Dendritic cell treated with granulocyte-macrophage colony-stimulating factor and Interleukin-4, amounts not matched to agents 40 ng/mL and 50 ng/mL, for 4 days (primary cell): ENCODE results near the gene CMIP.

Experiments used
- H3K27ac Mint-ChIP-seq: one replicate; pipeline ENCODE4 v1.8.0; 2022; ENCODE audit warnings: mild to moderate bottlenecking, mixed read lengths
- H3K27me3 Mint-ChIP-seq: one replicate; pipeline ENCODE4 v1.8.0; 2022; ENCODE audit warnings: mild to moderate bottlenecking, mixed read lengths
- H3K36me3 Mint-ChIP-seq: one replicate; pipeline ENCODE4 v1.8.0; 2022; ENCODE audit warnings: low read depth, mixed read lengths
- H3K4me1 Mint-ChIP-seq: one replicate; pipeline ENCODE4 v1.8.0; 2022; ENCODE audit warnings: low read depth, mixed read lengths
- H3K4me3 Mint-ChIP-seq: one replicate; pipeline ENCODE4 v1.8.0; 2022; ENCODE audit warnings: mild to moderate bottlenecking, moderate library complexity, mixed read lengths
- H3K9me3 Mint-ChIP-seq: one replicate; pipeline ENCODE4 v1.8.0; 2022; ENCODE audit warnings: mixed read lengths
- intact Hi-C: fragments of 100-400 bp; cut with micrococcal nuclease; formaldehyde crosslinking; loops from one replicate; pipeline ENCODE4 v1.15.0; 2022

The CMIP gene

GRCh38 chr16:81537721-81538561, 93.3 kb downstream of the CMIP start:
- Mint-ChIP-seq H3K36me3 (peaks cover 50% of the 10 kb centered on the region), H3K4me3 (no peak overlapping the region), H3K9me3 (no peaks in the 10 kb centered on the region), H3K4me1 (peaks cover 78% of the 10 kb centered on the region), H3K27ac (no peak overlapping the region), H3K27me3 (no peaks in the 10 kb centered on the region)
- intact Hi-C loops = no loop called here

DNA sequence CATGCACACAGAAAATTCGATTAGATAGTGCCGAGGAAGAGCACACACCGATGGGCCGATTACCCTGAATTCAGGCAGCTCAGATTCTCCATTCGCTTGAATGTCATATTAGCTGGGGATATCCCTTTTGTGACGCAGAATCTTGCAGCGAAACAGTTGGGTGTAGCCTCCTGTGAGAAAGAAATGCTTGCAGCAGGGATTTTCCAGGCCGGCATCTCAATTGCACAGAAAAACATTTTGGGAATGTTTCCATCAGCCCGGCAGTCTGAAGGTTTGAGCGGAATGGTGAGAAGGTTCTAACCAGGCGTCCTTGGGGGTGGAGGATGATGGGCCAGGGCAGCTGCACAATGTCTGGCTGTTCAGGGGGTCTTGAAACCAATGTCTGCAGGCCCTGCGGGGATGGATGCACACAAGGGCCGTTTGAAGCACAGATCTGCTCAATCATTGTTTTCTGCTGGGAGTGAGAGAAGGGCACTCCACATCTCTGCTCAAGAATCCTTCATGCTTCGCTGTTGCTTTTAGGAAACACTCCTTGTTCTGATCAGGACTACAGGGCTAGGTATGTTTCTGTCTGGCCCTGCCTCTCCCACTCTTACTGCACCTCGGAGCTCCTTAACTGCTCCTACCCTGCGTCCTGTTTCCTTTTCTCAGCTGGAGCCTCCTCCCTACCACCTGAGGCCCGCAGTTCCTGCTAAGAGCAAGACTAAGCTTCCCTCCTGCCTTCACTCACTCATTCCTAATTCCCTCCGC, 94.6 kb downstream of the CMIP start:
- peaks cover 80% of the 10 kb centered on the region for H3K4me1 Mint-ChIP-seq
- peaks cover 52% of the 10 kb centered on the region for H3K36me3 Mint-ChIP-seq
- no peak overlapping the region for H3K4me3 Mint-ChIP-seq
- no peaks in the 10 kb centered on the region for H3K9me3 Mint-ChIP-seq
- no peaks in the 10 kb centered on the region for H3K27me3 Mint-ChIP-seq
- intact Hi-C loops = no loop called here
- no peak overlapping the region for H3K27ac Mint-ChIP-seq

GRCh38 chr16:81539759-81540472, 95.3 kb downstream of the CMIP start:
- peaks cover 52% of the 10 kb centered on the region for H3K36me3 Mint-ChIP-seq
- intact Hi-C loops = no loop called here
- H3K9me3 Mint-ChIP-seq = no peaks in the 10 kb centered on the region
- H3K4me3 Mint-ChIP-seq = no peak overlapping the region
- peaks cover 80% of the 10 kb centered on the region for H3K4me1 Mint-ChIP-seq
- H3K27ac Mint-ChIP-seq = no peak overlapping the region
- H3K27me3 Mint-ChIP-seq = no peaks in the 10 kb centered on the region

GRCh38 chr16:81541314-81541713, 96.7 kb downstream of the CMIP start:
- Mint-ChIP-seq H3K36me3 (peaks cover 53% of the 10 kb centered on the region), H3K4me1 (peaks cover 86% of the 10 kb centered on the region), H3K4me3 (no peak overlapping the region), H3K27ac (no peak overlapping the region), H3K27me3 (no peaks in the 10 kb centered on the region), H3K9me3 (no peaks in the 10 kb centered on the region)
- intact Hi-C loops = no loop called here

DNA sequence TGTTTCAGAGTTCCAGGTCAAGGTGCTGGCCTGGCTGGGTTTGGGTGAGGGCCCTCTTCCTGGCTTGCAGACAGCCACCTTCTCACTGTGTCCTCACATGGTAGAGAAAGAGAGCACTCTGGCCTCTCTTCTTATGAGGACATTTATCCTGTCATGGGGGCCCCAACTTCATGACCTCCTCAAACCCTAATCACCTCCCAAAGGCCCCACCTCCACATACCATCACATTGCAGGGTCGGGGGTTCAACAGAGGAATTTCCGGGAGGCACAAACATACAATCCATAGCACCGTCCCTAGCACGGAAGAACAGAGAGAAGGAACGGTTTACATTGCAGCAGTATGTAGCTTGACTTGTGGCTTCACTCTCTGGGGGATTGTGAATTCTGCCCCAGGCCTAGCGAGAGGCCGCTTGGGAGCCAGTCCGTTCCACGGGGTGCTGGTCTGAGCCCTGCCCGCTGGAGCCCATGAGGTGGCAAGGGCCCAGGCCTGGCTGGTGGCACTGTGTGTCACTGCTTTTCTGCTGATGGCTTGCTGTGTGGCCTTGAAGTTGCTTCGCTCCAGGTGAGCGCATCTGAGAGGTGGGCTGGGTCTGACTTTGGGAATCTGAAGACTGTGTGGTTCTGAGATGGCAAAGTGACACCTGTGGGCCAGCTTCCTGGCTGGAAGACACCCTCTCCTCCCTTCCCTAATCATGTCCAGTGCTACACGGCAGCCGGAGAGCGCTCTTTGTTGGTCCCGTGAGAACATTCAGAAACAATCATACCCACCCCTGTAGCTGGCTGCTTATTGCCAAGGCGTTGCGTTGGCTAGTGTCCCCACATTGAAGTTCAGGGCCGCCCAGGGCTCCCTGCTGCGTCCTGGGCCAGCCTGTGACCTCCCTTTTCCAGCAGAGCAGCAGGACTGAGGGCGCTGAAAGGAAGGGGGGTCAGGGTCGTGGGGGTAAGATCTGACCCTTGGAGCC, 98.3 kb downstream of the CMIP start:
- Mint-ChIP-seq H3K4me1 (peaks cover 91% of the 10 kb centered on the region), H3K4me3 (no peak overlapping the region), H3K27ac (no peak overlapping the region)

GRCh38 chr16:81543571-81543970, 99.0 kb downstream of the CMIP start:
- Mint-ChIP-seq H3K4me1 (peaks cover 91% of the 10 kb centered on the region), H3K27ac (no peak overlapping the region), H3K4me3 (no peak overlapping the region)

More for the DNA sequence above, 98.3 kb downstream of the CMIP start:
- no peaks in the 10 kb centered on the region for H3K9me3 Mint-ChIP-seq
- H3K36me3 Mint-ChIP-seq = peaks cover 54% of the 10 kb centered on the region
- intact Hi-C loops = no loop called here
- no peaks in the 10 kb centered on the region for H3K27me3 Mint-ChIP-seq

GRCh38 chr16:81544261-81544660, 99.7 kb downstream of the CMIP start:
- H3K4me3 Mint-ChIP-seq = no peak overlapping the region
- H3K27me3 Mint-ChIP-seq = no peaks in the 10 kb centered on the region
- no peak overlapping the region for H3K27ac Mint-ChIP-seq
- peaks cover 93% of the 10 kb centered on the region for H3K4me1 Mint-ChIP-seq
- H3K9me3 Mint-ChIP-seq = no peaks in the 10 kb centered on the region
- intact Hi-C loops = no loop called here
- H3K36me3 Mint-ChIP-seq = peaks cover 47% of the 10 kb centered on the region

More at GRCh38 chr16:81543571-81543970, 99.0 kb downstream of the CMIP start:
- intact Hi-C loops = no loop called here
- H3K9me3 Mint-ChIP-seq = no peaks in the 10 kb centered on the region
- H3K36me3 Mint-ChIP-seq = peaks cover 49% of the 10 kb centered on the region
- no peaks in the 10 kb centered on the region for H3K27me3 Mint-ChIP-seq

DNA sequence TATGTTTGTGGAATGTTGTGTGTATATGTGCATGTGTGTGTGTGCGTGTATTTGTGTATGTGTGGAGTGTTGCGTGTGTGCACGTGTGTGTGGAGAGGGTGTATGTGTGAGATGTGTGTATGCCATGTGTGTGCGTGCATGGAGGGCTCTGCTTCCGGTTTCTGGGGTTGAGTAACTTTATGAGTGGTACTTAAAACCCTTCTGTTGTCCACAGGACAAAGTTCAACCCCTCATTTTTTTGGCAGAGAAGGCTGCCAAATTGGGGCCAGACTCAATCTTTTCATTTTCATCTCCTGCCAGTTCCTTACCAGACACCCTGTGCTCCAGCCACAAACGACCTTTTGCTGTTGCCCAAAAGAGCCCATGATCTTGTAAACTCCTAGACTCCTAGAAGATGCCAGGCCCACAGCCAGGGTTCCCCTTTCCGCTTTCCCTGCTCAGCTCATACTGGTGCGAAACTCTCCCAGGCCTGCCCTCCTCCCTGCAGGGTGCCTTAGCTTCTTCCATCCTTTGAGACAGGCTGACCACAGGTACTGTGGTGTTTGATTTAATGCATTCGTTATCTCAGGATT, 100.2 kb downstream of the CMIP start:
- Mint-ChIP-seq H3K4me3 (no peak overlapping the region), H3K4me1 (peaks cover 93% of the 10 kb centered on the region), H3K27ac (no peak overlapping the region), H3K36me3 (peaks cover 42% of the 10 kb centered on the region), H3K27me3 (no peaks in the 10 kb centered on the region), H3K9me3 (no peaks in the 10 kb centered on the region)
- intact Hi-C loops = no loop called here

- no peaks in the 10 kb centered on the region for H3K27me3 Mint-ChIP-seq
- peaks cover 96% of the 10 kb centered on the region for H3K4me1 Mint-ChIP-seq
- no peak overlapping the region for H3K27ac Mint-ChIP-seq
- no peak overlapping the region for H3K4me3 Mint-ChIP-seq
- no peaks in the 10 kb centered on the region for H3K9me3 Mint-ChIP-seq
- peaks cover 44% of the 10 kb centered on the region for H3K36me3 Mint-ChIP-seq
- intact Hi-C loops = no loop called here
Observed at GRCh38 chr16:81545470-81546250, 101.1 kb downstream of the CMIP start.

DNA sequence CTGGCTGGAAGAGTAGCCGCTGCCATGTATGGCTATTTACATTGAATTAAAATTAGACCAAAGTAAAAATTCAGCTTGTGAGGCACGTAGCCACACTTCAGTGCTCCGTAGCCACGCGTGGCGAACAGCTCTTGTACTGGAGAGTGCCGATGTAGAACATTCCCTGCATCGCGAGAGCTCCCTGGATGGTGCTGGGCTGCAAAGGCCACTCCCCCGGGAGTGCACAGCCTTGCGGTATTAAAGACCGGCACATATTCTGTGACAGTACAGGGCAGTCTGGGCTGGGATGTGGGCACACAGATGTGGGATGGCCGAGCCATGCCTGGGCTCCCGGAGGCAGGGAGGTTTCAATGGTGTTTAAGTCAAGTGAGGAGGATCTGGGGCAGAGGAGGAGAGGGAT, 102.2 kb downstream of the CMIP start:
- peaks cover 45% of the 10 kb centered on the region for H3K36me3 Mint-ChIP-seq
- H3K4me1 Mint-ChIP-seq = peaks cover 100% of the 10 kb centered on the region
- no peaks in the 10 kb centered on the region for H3K27me3 Mint-ChIP-seq
- H3K4me3 Mint-ChIP-seq = no peak overlapping the region
- no peak overlapping the region for H3K27ac Mint-ChIP-seq
- intact Hi-C loops = no loop called here
- H3K9me3 Mint-ChIP-seq = no peaks in the 10 kb centered on the region

DNA sequence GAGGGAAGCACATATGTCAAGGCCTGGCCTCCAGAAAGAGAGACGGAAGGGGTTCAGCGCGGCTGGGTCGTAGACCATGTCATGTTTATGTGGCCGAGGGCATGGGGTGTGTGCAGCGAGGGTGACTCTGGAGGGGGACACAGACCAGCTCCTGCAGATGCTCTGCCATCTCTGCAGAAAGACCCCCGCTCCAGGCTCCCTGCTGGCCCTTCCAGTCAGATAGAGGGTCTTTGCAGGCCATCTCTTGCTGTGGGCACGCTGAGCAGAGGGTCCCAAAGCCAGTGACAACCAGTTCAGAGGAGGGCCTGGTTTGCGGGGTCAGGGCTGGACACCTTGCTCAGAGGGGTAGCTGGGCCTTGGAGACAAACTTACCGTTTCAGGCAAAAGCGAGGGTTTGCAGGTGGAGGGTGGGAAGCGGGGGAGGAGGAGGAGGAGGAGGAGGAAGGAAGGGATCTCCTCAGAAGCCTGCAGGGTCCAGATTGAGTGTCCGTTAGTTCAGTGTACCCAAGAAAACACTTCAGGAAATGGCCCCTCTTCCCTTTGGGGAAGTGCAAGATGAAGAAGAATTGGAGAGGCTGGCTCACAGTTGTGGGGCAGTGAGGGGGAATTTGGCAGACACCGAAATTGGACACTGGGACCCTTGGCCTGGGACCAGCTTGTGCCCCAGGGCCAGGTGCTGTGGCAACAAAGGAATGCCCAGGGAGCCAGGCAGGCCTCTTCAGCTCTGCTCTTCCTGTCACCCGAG, 102.8 kb downstream of the CMIP start:
- no peaks in the 10 kb centered on the region for H3K9me3 Mint-ChIP-seq
- intact Hi-C loops = no loop called here
- H3K4me3 Mint-ChIP-seq = no peak overlapping the region
- H3K27me3 Mint-ChIP-seq = no peaks in the 10 kb centered on the region
- peaks cover 100% of the 10 kb centered on the region for H3K4me1 Mint-ChIP-seq
- no peak overlapping the region for H3K27ac Mint-ChIP-seq
- peaks cover 41% of the 10 kb centered on the region for H3K36me3 Mint-ChIP-seq

GRCh38 chr16:81547939-81548216, 103.3 kb downstream of the CMIP start:
- Mint-ChIP-seq H3K36me3 (peaks cover 40% of the 10 kb centered on the region), H3K27ac (no peak overlapping the region), H3K4me1 (peaks cover 100% of the 10 kb centered on the region), H3K9me3 (no peaks in the 10 kb centered on the region), H3K27me3 (no peaks in the 10 kb centered on the region), H3K4me3 (no peak overlapping the region)
- intact Hi-C loops = no loop called here
